ENCODE results near the gene ZNF319. TPM values are rescaled to one million over a fixed set of nuclear protein-coding genes. Genes with fewer than 3 reads are reported as not detected.

ZNF319 gene
- total and polyA plus RNA-seq, 2 of the 13 experiments (the other 11 are each of a cell fraction or from before 2014, with no cell fraction given): 2.4 to 3.6 TPM

DNA sequence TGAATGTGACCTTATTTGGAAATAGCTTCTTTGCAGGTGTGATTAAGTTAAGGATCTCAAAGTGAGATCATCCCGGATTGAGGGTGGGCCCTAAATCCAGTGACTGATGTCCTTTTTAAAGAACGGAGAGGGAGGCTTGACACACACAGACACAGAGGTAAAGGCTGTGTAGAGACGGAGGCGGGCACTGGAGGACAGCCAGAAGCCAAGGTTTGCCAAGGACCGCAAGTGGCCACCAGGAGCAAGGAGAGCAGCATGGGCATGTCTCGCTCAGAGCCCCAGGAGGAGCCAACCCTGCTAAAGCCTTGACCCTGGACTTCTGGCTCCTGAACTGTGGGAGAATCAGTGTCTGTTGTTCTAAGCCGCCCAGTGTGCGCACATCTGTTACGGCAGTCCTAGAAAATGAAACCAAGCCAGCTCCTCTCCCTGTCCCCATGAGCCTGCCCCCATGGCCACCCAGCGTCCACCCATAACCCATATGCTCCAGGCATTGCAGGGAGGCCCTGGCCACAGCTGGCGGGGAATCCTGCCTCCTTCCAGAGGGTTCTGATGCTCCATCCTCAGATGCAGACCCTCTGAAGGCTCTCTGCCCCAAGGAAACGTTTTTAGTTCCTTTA, 44.8 kb downstream of the ZNF319 start (continued):
- TF ChIP-seq, protein P1, sequence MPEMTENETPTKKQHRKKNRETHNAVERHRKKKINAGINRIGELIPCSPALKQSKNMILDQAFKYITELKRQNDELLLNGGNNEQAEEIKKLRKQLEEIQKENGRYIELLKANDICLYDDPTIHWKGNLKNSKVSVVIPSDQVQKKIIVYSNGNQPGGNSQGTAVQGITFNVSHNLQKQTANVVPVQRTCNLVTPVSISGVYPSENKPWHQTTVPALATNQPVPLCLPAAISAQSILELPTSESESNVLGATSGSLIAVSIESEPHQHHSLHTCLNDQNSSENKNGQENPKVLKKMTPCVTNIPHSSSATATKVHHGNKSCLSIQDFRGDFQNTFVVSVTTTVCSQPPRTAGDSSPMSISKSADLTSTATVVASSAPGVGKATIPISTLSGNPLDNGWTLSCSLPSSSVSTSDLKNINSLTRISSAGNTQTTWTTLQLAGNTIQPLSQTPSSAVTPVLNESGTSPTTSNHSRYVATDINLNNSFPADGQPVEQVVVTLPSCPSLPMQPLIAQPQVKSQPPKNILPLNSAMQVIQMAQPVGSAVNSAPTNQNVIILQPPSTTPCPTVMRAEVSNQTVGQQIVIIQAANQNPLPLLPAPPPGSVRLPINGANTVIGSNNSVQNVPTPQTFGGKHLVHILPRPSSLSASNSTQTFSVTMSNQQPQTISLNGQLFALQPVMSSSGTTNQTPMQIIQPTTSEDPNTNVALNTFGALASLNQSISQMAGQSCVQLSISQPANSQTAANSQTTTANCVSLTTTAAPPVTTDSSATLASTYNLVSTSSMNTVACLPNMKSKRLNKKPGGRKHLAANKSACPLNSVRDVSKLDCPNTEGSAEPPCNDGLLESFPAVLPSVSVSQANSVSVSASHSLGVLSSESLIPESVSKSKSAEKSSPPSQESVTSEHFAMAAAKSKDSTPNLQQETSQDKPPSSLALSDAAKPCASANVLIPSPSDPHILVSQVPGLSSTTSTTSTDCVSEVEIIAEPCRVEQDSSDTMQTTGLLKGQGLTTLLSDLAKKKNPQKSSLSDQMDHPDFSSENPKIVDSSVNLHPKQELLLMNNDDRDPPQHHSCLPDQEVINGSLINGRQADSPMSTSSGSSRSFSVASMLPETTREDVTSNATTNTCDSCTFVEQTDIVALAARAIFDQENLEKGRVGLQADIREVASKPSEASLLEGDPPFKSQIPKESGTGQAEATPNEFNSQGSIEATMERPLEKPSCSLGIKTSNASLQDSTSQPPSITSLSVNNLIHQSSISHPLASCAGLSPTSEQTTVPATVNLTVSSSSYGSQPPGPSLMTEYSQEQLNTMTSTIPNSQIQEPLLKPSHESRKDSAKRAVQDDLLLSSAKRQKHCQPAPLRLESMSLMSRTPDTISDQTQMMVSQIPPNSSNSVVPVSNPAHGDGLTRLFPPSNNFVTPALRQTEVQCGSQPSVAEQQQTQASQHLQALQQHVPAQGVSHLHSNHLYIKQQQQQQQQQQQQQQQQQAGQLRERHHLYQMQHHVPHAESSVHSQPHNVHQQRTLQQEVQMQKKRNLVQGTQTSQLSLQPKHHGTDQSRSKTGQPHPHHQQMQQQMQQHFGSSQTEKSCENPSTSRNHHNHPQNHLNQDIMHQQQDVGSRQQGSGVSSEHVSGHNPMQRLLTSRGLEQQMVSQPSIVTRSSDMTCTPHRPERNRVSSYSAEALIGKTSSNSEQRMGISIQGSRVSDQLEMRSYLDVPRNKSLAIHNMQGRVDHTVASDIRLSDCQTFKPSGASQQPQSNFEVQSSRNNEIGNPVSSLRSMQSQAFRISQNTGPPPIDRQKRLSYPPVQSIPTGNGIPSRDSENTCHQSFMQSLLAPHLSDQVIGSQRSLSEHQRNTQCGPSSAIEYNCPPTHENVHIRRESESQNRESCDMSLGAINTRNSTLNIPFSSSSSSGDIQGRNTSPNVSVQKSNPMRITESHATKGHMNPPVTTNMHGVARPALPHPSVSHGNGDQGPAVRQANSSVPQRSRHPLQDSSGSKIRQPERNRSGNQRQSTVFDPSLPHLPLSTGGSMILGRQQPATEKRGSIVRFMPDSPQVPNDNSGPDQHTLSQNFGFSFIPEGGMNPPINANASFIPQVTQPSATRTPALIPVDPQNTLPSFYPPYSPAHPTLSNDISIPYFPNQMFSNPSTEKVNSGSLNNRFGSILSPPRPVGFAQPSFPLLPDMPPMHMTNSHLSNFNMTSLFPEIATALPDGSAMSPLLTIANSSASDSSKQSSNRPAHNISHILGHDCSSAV (CRISPR knock-in tag; IDR thresholded peaks at IDR 0.05; ENCODE audit: borderline replicate concordance): no peak
- TF ChIP-seq ZNF670 (CRISPR knock-in tag; IDR thresholded peaks at IDR 0.05; ENCODE audit: borderline replicate concordance): 0 out of 2 replicates have a peak, but pooled peaks have one; percentile 27

DNA sequence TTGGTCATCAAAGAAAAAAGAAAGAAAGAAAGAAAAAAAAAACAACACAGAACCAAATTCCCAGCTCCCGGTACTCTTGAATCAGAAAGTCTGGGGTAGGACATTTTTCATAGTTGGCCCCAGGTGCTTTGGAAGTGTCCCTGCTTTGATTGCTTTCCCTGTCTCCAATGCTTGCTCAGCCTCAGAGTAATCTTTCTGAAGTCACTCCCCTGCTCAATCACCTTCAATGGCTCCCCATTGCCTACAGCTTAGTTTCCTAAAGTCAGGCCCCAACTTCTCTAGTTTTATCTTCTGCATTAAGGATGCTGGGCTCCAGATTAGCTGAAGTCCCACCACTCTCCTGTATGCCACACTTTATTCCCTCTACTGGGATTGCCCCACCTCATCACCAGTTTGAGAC, 46.6 kb downstream of the ZNF319 start:
- H3K9ac ChIP-seq (ENCODE audit: insufficient read depth, low read depth, low read length): no peak overlapping the region
- H3K4me1 ChIP-seq (ENCODE audit: insufficient read depth, low read length): peaks cover 30% of the 10 kb centered on the region
- no peak for ATAC-seq
- no peak for FAIRE-seq
- H2AFZ ChIP-seq (ENCODE audit: low read length): no peak overlapping the region
- intact Hi-C loops (cut with micrococcal nuclease; ENCODE audit: unreplicated experiment): no loop called here
- H3K27ac ChIP-seq (ENCODE audit: extremely low read length, insufficient read depth, low read length): no peak overlapping the region
- ChIA-PET CTCF (ENCODE audit: low intra/inter-chr PET ratio, low total read pairs) (no interaction called here), POLR2A (no interaction called here)
- H3K4me3 ChIP-seq (replicated peaks in 1 of 3; ENCODE audit: insufficient read depth in 1 of 3, low read depth in 2 of 3, low read length in 3 of 3): no peak overlapping the region
- no peak overlapping the region for H3K4me2 ChIP-seq (ENCODE audit: low read depth, low read length)
- H3K79me2 ChIP-seq (ENCODE audit: insufficient read depth, low read length): no peaks in the 10 kb centered on the region
- no peak for DNase-seq (ENCODE audit: low spot score)
- 97% methylated on average over 1 of the region's 1 CpG for WGBS (ENCODE audit: low lambda C conversion rate)
- in situ Hi-C loops (cut with HindIII; ENCODE audit: extremely low pct_ligation_motif_present, low pct_unique_long_range_greater_than_20kb): no loop called here
- H3K27me3 ChIP-seq (ENCODE audit: control insufficient read depth in 1 of 2, insufficient read depth in 2 of 2, low read length in 2 of 2): peaks cover 5 to 31% of the 10 kb centered on the region in 2 experiments; a peak in 4 of 5 replicates
- no peaks in the 10 kb centered on the region for H3K9me3 ChIP-seq (ENCODE audit: low read length)
- H4K20me1 ChIP-seq (ENCODE audit: insufficient read depth, low read length): peaks cover 4% of the 10 kb centered on the region; the same call in 1 of the 2 replicates
- no peaks in the 10 kb centered on the region for H3K36me3 ChIP-seq (replicated peaks in 1 of 2; ENCODE audit: control insufficient read depth in 1 of 2, insufficient read depth in 2 of 2, low read length in 2 of 2)
- no TSS peak for BruUV-seq (replicated peaks)
- TF ChIP-seq, protein P2, sequence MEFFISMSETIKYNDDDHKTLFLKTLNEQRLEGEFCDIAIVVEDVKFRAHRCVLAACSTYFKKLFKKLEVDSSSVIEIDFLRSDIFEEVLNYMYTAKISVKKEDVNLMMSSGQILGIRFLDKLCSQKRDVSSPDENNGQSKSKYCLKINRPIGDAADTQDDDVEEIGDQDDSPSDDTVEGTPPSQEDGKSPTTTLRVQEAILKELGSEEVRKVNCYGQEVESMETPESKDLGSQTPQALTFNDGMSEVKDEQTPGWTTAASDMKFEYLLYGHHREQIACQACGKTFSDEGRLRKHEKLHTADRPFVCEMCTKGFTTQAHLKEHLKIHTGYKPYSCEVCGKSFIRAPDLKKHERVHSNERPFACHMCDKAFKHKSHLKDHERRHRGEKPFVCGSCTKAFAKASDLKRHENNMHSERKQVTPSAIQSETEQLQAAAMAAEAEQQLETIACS (CRISPR knock-in tag; IDR thresholded peaks at IDR 0.05): no peak
- TF ChIP-seq, protein P3, sequence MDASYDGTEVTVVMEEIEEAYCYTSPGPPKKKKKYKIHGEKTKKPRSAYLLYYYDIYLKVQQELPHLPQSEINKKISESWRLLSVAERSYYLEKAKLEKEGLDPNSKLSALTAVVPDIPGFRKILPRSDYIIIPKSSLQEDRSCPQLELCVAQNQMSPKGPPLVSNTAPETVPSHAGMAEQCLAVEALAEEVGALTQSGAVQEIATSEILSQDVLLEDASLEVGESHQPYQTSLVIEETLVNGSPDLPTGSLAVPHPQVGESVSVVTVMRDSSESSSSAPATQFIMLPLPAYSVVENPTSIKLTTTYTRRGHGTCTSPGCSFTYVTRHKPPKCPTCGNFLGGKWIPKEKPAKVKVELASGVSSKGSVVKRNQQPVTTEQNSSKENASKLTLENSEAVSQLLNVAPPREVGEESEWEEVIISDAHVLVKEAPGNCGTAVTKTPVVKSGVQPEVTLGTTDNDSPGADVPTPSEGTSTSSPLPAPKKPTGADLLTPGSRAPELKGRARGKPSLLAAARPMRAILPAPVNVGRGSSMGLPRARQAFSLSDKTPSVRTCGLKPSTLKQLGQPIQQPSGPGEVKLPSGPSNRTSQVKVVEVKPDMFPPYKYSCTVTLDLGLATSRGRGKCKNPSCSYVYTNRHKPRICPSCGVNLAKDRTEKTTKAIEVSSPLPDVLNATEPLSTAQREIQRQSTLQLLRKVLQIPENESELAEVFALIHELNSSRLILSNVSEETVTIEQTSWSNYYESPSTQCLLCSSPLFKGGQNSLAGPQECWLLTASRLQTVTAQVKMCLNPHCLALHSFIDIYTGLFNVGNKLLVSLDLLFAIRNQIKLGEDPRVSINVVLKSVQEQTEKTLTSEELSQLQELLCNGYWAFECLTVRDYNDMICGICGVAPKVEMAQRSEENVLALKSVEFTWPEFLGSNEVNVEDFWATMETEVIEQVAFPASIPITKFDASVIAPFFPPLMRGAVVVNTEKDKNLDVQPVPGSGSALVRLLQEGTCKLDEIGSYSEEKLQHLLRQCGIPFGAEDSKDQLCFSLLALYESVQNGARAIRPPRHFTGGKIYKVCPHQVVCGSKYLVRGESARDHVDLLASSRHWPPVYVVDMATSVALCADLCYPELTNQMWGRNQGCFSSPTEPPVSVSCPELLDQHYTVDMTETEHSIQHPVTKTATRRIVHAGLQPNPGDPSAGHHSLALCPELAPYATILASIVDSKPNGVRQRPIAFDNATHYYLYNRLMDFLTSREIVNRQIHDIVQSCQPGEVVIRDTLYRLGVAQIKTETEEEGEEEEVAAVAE (CRISPR knock-in tag; IDR thresholded peaks at IDR 0.05; ENCODE audit: borderline replicate concordance): no peak
- no peak for TF ChIP-seq ATRX (CRISPR knock-in tag; IDR thresholded peaks at IDR 0.05; ENCODE audit: borderline replicate concordance)
- TF ChIP-seq ZNF552 (CRISPR knock-in tag; IDR thresholded peaks at IDR 0.05; ENCODE audit: borderline replicate concordance): no peak
- TF ChIP-seq BRD4 (CRISPR knock-in tag; IDR thresholded peaks at IDR 0.05): no peak
- no peak for TF ChIP-seq ZSCAN25 (CRISPR knock-in tag; IDR thresholded peaks at IDR 0.05)
